Activated CD4-positive, alpha-beta T cell treated with anti-CD3 and anti-CD28 coated beads for 48 hours (primary cell): ENCODE data around the gene ZNF593OS.

ENCODE experiments used
- DNase-seq: peaks from one replicate; pipeline ENCODE4 v3.0.0-alpha.2; 2020

ZNF593OS gene

GRCh38 chr1:26171084-26172072 lies at the start of gene ZNF593OS:
Gene ZNF593OS, minus strand, starts transcription at chr1:26171832. Its CDS starts 171 bp downstream, at chr1:26171661.
- DNase-seq = no peak

GRCh38 chr1:26221094-26221493 lies 49.5 kb upstream of the ZNF593OS start:
- no peak for DNase-seq

GRCh38 chr1:26220199-26220912 lies 48.7 kb upstream of the ZNF593OS start:
- no peak for DNase-seq

DNA sequence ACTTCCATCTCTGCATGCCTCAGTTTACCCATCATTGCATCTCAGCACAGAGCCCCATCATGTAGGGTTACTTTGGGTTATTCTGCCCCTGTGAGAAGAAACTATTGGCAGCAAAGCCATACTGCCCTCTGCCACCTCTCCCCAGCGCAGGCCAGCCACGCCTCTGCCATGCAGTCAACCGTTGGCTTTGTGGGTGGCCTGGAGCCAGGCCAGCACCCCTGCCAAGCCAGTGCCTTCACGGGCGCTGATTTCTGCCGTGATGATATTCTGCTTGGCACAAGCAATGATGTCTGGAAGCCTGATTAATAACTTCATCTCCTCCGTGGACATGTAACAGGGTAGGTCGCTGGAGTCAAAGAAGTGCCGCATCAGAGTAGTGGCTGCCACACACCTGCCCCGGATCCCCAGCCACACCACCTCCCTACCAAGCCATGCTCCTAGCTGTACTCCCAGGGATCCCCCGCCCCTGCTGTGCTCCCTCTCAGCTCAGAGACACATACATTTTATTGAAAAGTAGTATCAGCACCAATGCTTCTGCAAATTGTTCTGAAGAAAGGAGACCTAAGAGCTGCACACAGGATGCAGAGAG lies 47.4 kb upstream of the ZNF593OS start:
- DNase-seq = no peak

- DNase-seq = no peak
Measured at GRCh38 chr1:26215246-26215645, 43.6 kb upstream of the ZNF593OS start.

GRCh38 chr1:26213335-26213905 lies 41.8 kb upstream of the ZNF593OS start:
- DNase-seq = no peak

GRCh38 chr1:26212726-26213125 lies 41.1 kb upstream of the ZNF593OS start:
- no peak for DNase-seq

DNA sequence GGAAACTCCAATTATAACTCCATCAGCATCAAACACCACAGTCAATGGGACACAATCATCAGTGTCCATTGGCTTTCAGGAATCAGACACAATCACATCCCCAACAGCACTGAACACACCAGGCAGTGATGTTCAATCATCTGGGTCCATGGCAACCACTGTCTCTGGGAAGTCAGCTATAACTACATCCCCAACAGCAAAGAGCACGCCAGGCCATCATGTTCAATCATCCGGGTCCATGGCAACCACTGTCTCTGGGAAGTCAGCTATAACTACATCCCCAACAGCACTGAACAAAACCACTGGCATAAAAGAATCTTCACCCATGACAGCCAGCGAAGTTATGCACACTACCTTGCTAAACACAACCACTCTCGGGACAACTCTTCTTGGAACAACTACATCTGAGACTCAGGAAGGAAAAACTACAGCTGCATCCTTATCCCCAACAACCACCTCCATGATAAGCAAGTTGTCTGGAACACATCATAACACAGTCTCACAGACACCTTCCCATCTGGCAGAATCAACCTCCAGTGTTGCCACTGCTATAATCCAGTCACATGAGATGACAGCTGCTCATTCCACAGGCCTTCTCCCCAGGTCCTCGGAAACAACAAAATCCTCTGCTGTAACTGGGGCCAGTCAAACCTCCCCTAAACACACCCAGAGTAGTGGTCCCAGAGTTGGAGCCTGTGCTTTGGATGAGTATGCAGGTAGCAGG lies 38.7 kb upstream of the ZNF593OS start:
- no peak for DNase-seq

GRCh38 chr1:26203642-26204318 lies 32.1 kb upstream of the ZNF593OS start:
- no peak for DNase-seq

- no peak for DNase-seq
Measured at GRCh38 chr1:26200413-26200812, 28.8 kb upstream of the ZNF593OS start.

DNA sequence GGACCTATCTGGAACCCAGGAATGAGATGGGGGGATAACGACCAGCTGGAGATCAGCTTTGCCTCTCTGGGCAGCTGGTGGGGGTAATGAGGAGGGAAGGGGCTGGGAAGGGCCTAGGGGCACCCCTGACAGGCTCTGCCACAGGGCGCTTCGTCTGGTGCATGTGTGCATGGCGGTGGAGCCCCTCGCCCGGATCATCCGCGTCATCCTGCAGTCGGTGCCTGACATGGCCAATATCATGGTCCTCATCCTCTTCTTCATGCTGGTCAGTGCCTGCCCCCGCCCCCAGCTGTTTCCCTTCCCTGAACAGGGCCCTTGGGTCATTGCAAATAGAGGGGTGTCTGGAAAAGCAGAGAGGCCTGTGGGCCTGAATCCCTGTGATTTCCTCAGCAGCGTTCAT lies 26.2 kb upstream of the ZNF593OS start:
- DNase-seq = no peak

GRCh38 chr1:26197301-26197700 lies 25.7 kb upstream of the ZNF593OS start:
- DNase-seq = no peak

DNA sequence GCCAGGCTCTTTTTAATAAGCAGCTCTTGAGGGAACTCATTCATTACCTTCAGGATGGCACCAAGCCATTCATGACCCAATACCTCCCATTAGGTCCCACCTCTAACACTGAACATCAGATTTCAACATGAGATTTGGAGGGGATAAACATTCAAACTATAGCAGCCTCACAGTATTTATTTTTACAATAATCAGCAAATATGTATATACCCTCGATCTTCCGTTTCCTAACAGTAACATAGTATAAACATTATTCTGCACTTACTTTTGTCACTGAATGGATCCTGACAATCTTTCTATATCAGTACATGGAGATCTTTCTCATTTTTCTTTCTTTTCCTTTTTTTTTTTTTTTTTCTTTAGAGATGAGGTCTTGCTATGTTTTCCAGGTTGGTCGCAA lies 24.2 kb upstream of the ZNF593OS start:
- no peak for DNase-seq

- peak; percentile 31 for DNase-seq
Measured at GRCh38 chr1:26191739-26192138, 20.1 kb upstream of the ZNF593OS start.

DNA sequence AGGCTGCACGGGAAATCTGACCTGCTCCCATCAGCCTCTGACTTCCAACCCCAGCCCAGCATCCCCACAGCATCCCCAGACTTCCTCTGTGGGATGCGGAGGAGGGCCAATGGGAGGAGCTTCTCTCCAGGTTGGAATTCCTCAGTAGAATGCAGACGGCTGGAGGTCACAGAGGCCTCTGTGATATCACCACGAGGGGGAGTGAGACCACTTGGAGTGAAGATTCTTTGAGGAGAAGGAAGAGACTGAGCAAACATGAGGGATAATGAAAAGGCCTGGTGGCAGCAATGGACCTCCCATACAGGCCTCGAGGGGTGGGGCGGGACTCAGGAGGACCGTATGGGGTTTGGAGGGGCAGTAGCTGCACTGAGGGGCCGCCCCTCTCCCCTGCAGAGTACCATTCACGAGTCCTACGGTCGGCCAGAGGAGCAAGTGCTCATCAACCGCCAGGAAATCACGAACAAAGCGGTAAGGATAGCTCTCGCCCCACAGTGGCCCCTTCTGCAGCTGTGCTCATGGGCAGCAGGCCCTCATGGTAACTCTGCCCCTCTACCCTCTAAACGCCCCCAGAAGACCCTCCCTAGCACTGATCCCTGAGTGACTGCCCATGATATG lies 18.8 kb upstream of the ZNF593OS start, which contains the start of gene CATSPER4:
Gene CATSPER4, plus strand, starts transcription at position 230 of the 615 bp plus-strand sequence. Its CDS starts 26 bp downstream, at position 256.
- no peak for DNase-seq

DNA sequence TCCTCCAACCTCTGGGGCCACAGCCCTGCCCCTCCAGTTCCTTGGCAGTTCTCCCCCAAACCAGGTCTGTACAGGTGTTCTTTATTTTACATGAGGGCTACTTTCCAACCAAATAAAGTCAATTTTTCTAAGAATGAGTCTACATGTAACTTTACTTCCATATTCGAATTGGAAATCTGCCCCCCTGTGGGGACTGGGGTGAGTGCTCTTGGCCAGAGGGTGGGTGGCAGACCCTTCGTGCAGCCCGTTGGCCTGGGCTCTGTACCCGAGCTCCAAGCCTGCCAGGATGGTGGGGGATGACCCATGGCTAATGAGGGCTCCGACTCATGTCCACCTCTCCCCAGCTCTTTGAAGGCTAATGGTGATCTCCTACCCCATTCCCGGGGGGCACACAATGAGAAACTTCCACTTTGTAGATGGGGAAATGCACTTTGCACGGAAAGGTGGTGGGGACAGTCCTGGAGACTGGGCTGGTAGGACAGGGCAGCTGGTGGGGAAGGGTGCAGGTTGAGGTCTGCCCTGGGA lies 18.2 kb upstream of the ZNF593OS start:
- DNase-seq = no peak

GRCh38 chr1:26189331-26189730 lies 17.7 kb upstream of the ZNF593OS start:
- no peak for DNase-seq

DNA sequence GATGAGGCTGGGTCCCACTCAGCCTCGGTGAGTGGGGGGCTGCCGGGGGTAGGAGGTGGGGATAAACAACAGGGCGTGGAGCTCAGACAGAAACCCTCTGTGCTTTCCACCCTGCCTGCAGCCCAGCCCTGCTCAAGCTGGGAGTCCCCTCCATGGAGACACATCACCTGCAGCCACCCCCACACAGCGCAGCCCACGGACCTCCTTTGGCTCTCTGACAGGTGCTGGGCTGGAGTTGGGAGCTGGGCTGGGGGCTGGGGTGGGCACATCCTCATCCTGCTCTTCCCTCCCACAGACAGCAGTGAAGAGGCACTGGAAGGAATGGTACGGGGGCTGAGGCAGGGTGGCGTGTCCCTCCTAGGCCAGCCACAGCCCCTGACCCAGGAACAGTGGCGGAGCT lies 16.8 kb upstream of the ZNF593OS start:
- DNase-seq = no peak

DNA sequence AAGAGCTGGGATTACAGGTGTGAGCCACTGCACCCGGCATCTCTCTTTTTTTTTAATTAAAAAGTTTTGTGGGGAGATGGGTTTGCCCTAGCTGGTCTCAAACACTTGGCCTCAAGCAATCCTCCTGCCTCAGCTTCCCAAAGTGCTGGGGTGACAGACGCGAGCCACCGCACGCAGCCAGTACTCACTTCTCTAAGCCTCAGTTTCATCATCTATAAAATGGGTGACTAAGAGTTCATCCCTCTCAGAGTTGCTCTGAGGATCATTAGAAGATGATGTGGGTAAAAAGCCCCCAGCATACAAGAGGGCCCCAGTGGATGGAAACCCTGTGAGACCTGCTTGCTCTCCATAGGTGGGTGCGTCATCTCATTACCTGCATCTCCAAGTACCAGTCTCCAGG lies 16.2 kb upstream of the ZNF593OS start:
- no peak for DNase-seq

DNA sequence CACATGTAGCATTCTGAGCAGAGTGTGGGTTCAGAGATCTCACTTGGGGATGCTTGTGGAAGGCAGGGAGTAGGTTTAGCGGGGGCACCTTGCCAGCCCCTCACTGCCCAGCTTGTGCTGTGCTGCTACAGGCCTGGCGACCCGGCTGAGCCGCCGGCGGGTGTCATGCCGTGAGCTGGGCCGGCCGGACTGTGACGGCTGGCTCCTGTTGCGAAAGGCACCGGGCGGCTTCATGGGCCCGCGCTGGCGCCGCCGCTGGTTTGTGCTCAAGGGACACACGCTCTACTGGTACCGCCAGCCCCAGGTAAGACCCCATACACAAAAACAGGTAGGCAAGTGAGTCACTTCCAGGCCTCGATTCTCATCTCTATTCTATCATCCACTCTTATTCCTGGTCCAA lies 13.3 kb upstream of the ZNF593OS start:
- DNase-seq = no peak

GRCh38 chr1:26184086-26184485 lies 12.5 kb upstream of the ZNF593OS start:
- DNase-seq = no peak
